GM12873 (cell line): Measurements from ENCODE around the gene STK31.

ENCODE experiments used
- CTCF ChIP-seq: IDR thresholded peaks from 2 replicates; pipeline ENCODE4 v1.5.1; 2012; ENCODE audit warnings: low read depth, mild to moderate bottlenecking, moderate library complexity, low read length, control low read depth; ENCODE audit not compliant: insufficient read depth; ENCODE audit errors: missing control alignments

Gene STK31

DNA sequence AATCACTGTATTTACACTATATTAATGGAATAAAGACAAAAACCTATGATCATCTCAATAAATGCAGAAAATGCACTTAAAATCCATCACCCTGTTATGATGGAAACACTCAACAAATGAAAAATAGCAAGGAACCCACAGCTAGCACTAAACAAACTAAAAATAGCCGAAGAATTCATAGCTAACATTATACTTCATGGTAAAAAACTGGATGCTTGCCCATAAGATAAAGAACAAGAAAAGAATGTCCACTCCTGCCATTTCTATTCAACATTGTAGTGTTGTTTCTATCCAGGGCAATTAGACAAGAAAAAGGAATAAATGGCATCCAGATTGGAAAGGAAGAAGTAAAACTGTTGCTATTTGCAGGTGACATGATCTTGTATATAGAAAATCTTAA is 142.1 kb downstream of the STK31 start:
- no peak for TF ChIP-seq CTCF

DNA sequence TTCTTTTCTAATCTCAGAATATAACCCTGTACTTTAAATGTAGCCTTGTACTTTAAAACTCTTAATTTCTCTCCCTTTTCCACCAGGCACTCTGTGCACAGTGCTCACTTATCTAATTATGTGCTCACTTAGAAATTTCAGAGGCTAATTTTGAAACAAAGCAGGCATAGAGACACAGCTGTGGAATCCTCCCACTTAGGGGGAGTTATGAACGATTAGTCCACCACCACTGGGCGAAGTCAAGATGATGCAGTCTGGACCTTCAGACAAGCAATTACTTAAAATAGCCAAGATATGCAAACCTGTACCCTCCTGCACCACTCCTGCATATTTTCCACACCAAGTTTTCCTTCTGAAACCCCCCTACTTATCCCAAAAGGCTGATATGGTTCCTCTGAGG is 143.0 kb downstream of the STK31 start:
- TF ChIP-seq CTCF, result no peak

DNA sequence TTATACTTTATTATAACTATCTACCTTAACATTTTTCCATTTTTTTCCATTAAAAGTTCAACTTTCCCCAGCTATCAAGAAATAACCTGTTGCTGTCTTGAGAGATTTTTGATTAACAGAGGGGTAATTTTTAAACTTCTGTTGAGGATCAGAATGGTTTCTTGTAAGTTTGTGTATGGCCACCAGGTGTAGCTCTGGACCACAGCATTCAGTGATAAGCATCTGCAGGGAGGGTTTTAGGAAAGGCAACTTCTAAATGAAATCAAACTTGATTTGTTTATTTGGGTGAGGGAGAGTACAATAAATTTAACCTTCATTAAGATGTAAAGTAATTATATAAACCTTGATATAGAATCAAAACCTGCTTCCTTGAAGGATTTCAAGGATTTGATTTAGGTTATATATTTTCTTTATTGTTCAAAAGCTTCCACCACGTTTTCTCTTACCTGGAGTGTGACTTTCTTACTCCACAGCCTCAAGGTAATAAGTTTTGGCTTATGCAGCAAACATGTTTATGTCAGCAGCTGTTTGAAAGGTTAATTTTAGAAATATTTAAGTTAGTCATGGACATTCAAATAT is 153.3 kb downstream of the STK31 start:
- TF ChIP-seq CTCF, result peak; percentile 66

DNA sequence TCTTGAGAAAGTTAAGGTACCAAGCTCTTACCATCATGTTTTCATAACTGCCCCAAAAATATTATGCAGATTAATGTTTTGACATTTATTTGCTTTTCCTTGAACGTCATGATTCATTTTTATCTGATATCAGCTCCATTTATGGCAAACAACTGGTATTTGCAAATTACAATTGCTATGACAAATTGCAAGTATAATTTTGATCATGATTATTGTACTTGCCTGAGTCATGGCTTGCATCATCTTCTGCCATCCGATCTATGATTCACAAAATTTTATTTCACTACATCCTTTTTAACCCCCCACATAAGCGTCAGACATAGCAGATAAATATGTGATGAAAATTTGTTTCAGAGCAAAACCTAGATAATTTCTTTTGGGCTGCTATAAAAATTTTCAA is 155.0 kb downstream of the STK31 start:
- TF ChIP-seq CTCF, result no peak

DNA sequence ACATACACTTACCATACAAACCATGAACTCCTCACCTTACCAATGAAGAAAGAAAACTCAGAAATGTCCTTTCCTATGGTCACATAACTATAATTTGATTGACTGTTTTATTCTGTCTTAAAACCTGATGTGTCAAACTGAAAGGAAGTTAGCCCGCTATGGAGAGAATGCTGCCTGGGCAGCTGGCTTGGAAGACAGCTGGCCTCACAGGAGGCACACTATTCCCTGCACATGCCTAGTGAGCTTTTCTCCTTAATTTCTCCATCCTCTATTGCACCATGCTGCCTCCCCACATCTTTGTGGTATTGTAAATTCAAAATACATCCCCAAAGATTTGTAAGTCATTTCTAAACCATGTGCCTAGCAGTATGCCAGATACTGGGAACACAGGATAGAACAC is 163.3 kb downstream of the STK31 start:
- no peak for TF ChIP-seq CTCF
